Measurements from ENCODE around the gene STXBP3. TPM values are rescaled to one million over a fixed set of nuclear protein-coding genes. Genes with fewer than 3 reads are reported as not detected.

The STXBP3 gene
- total and polyA plus RNA-seq, 9 of the 15 experiments (the other 6 are each of a cell fraction or from before 2014, with no cell fraction given): 32.5 to 52.5 (median 39.2) TPM

- Histone ChIP-seq H4K20me1 (replicated peaks; ENCODE audit: control insufficient read depth, insufficient read depth, low read length) (no peaks in the 10 kb centered on the region), H3K9me1 (ENCODE audit: control insufficient read depth, insufficient read depth, low read length) (no peaks in the 10 kb centered on the region), H3K9ac (ENCODE audit: insufficient read depth in 1 of 2, low read depth in 2 of 2, low read length in 2 of 2) (no peak overlapping the region), H3K4me2 (ENCODE audit: insufficient read depth, low read length) (no peak overlapping the region), H2AFZ (ENCODE audit: low read depth, low read length) (no peak overlapping the region), H3K79me2 (ENCODE audit: control insufficient read depth, insufficient read depth, low read length) (no peaks in the 10 kb centered on the region), H3K4me1 (replicated peaks in 1 of 2; ENCODE audit: control insufficient read depth in 2 of 2, insufficient read depth in 2 of 2, low read length in 2 of 2) (peaks cover 3 to 9% of the 10 kb centered on the region in 2 experiments; a peak in 4 of 5 replicates), H3K27me3 (ENCODE audit: control insufficient read depth in 2 of 2, insufficient read depth in 2 of 2, low read length in 2 of 2) (no peaks in the 10 kb centered on the region), H3K9me3 (replicated peaks; ENCODE audit: control insufficient read depth, insufficient read depth, low read depth, low read length) (no peaks in the 10 kb centered on the region), H3K27ac (ENCODE audit: extremely low read depth, low read depth, low read length) (no peak overlapping the region), H3K4me3 (no peak overlapping the region), H3K36me3 (ENCODE audit: control insufficient read depth, insufficient read depth, low read length) (no peaks in the 10 kb centered on the region)
- FAIRE-seq (peak; percentile 19), ATAC-seq (no peak), DNase-seq (ENCODE audit: extremely low read depth in 1 of 4, low spot score in 3 of 4) (no peak)
- POLR2A ChIA-PET: interaction anchor here (0.9 to 1.6 kb wide), 4 partner anchors 9 to 103 kb away, joined by 3 to 5 read pairs (median 4); no protein-coding TSS in a partner anchor
- WGBS (ENCODE audit: insufficient coverage, low coverage, missing lambda C conversion rate): 48% methylated on average over 2 of the region's 2 CpGs
- intact Hi-C loops (cut with micrococcal nuclease): loop anchor here (5.0 kb wide), 1 partner anchor 46 kb away; the partner anchor contains the start of gene GPSM2
- no TSS peak for BruUV-seq (replicated peaks)
- in situ Hi-C loops (cut with MboI): no loop called here
- TF ChIP-seq PML (IDR thresholded peaks at IDR 0.05; ENCODE audit: low read length) (no peak), RFX7 (CRISPR knock-in tag; IDR thresholded peaks at IDR 0.05) (no peak), SMARCB1 (IDR thresholded peaks at IDR 0.05; ENCODE audit: insufficient read length, low read depth) (no peak), MTF1 (CRISPR knock-in tag; IDR thresholded peaks at IDR 0.05; ENCODE audit: borderline replicate concordance) (no peak), VEZF1 (CRISPR knock-in tag; IDR thresholded peaks at IDR 0.05) (no peak), GATAD2B (IDR thresholded peaks at IDR 0.05; ENCODE audit: borderline replicate concordance) (no peak), NEUROD1 (IDR thresholded peaks at IDR 0.05; ENCODE audit: borderline replicate concordance, low read depth, low read length, partially characterized antibody) (no peak)
- CTCF ChIA-PET (ENCODE audit: low intra/inter-chr PET ratio): interaction anchor here (0.8 to 6.3 kb wide), 2 partner anchors 66 to 281 kb away, joined by 4 to 89 read pairs; a partner anchor contains a TSS
Observed at GRCh38 chr1:108831225-108831624, 84.8 kb downstream of the STXBP3 start.
